ENCODE data around the gene MAP2K4. TPM values are rescaled to one million over a fixed set of nuclear protein-coding genes. Genes with fewer than 3 reads are reported as not detected.
A peak's percentile ranks its signal among the peaks of the same experiment; 100 is the strongest.

The MAP2K4 gene
- total RNA-seq, 4 donors from 2014 or later: 23.1 to 31.9 (median 31.0) TPM

- intact Hi-C loops (cut with DNase I): no loop called here
- 44% methylated on average over 3 of the region's 3 CpGs for WGBS
- TF ChIP-seq EP300 (IDR thresholded peaks at IDR 0.05) (no peak), POLR2AphosphoS5 (IDR thresholded peaks at IDR 0.05) (no peak), POLR2A (IDR thresholded peaks at IDR 0.05; ENCODE audit: low read depth) (no peak)
- TF ChIP-seq, protein P1, sequence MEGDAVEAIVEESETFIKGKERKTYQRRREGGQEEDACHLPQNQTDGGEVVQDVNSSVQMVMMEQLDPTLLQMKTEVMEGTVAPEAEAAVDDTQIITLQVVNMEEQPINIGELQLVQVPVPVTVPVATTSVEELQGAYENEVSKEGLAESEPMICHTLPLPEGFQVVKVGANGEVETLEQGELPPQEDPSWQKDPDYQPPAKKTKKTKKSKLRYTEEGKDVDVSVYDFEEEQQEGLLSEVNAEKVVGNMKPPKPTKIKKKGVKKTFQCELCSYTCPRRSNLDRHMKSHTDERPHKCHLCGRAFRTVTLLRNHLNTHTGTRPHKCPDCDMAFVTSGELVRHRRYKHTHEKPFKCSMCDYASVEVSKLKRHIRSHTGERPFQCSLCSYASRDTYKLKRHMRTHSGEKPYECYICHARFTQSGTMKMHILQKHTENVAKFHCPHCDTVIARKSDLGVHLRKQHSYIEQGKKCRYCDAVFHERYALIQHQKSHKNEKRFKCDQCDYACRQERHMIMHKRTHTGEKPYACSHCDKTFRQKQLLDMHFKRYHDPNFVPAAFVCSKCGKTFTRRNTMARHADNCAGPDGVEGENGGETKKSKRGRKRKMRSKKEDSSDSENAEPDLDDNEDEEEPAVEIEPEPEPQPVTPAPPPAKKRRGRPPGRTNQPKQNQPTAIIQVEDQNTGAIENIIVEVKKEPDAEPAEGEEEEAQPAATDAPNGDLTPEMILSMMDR (IDR thresholded peaks at IDR 0.05): no peak
- DNase-seq (ENCODE audit: extremely low spot score): peak; percentile 55
- no peaks in the 10 kb centered on the region for H3K27me3 ChIP-seq
- H3K36me3 ChIP-seq: no peaks in the 10 kb centered on the region
- H3K9me3 ChIP-seq: no peaks in the 10 kb centered on the region
- H3K4me3 ChIP-seq: no peak overlapping the region
- H3K27ac ChIP-seq (replicated peaks in 1 of 4): peak overlapping the region; percentile 15 to 51 (median 41)
- peaks cover 0 to 14% (median 12%) of the 10 kb centered on the region in 4 donors for H3K4me1 ChIP-seq
Measured at GRCh38 chr17:12193144-12193735, 172.6 kb downstream of the MAP2K4 start.

Small RNA genes within 50 kb of the gene (small RNA-seq; reads per million reads assigned to genes)
- gene MIR744: 49.5 to 97.9 (median 93.5) reads per million in 3 donors
- 0 reads per million in 3 donors for gene RNU11-2P

Other genes starting within 250 kb of the MAP2K4 start
- 10 to 100 TPM in 1 of 4 donors, 1 to 10 TPM in 3; 5.0 to 10.8 (median 7.6) TPM for gene ZNF18, start 23.4 kb upstream of the MAP2K4 start, total RNA-seq